Measurements from ENCODE around the gene CACNA1G.

GRCh38 chr17:50638966-50639713 is 78.6 kb downstream of the CACNA1G start:
- TF ChIP-seq BACH1 (tag; IDR thresholded peaks at IDR 0.05): no peak
- no peak for TF ChIP-seq EZH2 (IDR thresholded peaks at IDR 0.05; ENCODE audit: borderline replicate concordance, low read depth, low read length)
- no peak for TF ChIP-seq RAD21 (CRISPR knock-in tag; conservative IDR thresholded peaks at IDR 0.05 in 1 of 2, IDR thresholded peaks at IDR 0.05 in 1 of 2)
- TF ChIP-seq CTCF (IDR thresholded peaks at IDR 0.05 in 2 of 3, conservative IDR thresholded peaks at IDR 0.05 in 1 of 3; ENCODE audit: insufficient read depth in 2 of 3, low read depth in 1 of 3, low read length in 3 of 3): no peak
- TF ChIP-seq JUND (IDR thresholded peaks at IDR 0.05; ENCODE audit: borderline replicate concordance, low read depth, low read length): no peak
- TF ChIP-seq JUND (tag; IDR thresholded peaks at IDR 0.05; ENCODE audit: borderline replicate concordance, low read depth, low read length): no peak
- TF ChIP-seq, protein P1, sequence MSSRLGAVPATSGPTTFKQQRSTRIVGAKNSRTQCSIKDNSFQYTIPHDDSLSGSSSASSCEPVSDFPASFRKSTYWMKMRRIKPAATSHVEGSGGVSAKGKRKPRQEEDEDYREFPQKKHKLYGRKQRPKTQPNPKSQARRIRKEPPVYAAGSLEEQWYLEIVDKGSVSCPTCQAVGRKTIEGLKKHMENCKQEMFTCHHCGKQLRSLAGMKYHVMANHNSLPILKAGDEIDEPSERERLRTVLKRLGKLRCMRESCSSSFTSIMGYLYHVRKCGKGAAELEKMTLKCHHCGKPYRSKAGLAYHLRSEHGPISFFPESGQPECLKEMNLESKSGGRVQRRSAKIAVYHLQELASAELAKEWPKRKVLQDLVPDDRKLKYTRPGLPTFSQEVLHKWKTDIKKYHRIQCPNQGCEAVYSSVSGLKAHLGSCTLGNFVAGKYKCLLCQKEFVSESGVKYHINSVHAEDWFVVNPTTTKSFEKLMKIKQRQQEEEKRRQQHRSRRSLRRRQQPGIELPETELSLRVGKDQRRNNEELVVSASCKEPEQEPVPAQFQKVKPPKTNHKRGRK (tag; IDR thresholded peaks at IDR 0.05): no peak
- no peak for TF ChIP-seq ZNF146 (CRISPR knock-in tag; IDR thresholded peaks at IDR 0.05; ENCODE audit: unreplicated experiment)
- TF ChIP-seq HDAC2 (IDR thresholded peaks at IDR 0.05): no peak
- no peak for TF ChIP-seq POLR2A (conservative IDR thresholded peaks at IDR 0.05)
- no peak for TF ChIP-seq POLR2AphosphoS2 (IDR thresholded peaks at IDR 0.05; ENCODE audit: low read length)
